OCI-LY3 (cell line): Measurements from ENCODE around the gene ZC3H14.

ENCODE experiments used
- H2AFZ ChIP-seq: fragments of 200-600, 300-600 bp; shearing (Covaris generic); 2 replicates; pipeline ENCODE4 v1.6.0; 2014; ENCODE audit warnings: antibody characterized with exemption, low read depth, low read length
- H3K27ac ChIP-seq: fragments of 200-600, 300-600 bp; sonication (generic); 2 replicates; pipeline ENCODE4 v1.5.1; 2014; ENCODE audit warnings: mild to moderate bottlenecking, low read length, moderate library complexity, mixed read lengths
- H3K27me3 ChIP-seq: fragments of 200-600, 300-600 bp; sonication (generic); 2 replicates; pipeline ENCODE4 v1.6.1; 2014; ENCODE audit warnings: low read depth, low read length, mixed read lengths
- H3K36me3 ChIP-seq: fragments of 200-600, 300-600 bp; sonication (generic); replicated peaks from 2 replicates; pipeline ENCODE3; 2014; ENCODE audit warnings: low read depth, low read length, mixed read lengths
- H3K4me1 ChIP-seq: fragments of 300-600, 200-600 bp; sonication (generic); 2 replicates; pipeline ENCODE4 v1.6.1; 2014; ENCODE audit warnings: low read length, mixed read lengths
- H3K4me2 ChIP-seq: fragments of 200-600, 300-600 bp; sonication (generic); 2 replicates; pipeline ENCODE4 v1.6.1; 2014; ENCODE audit warnings: low read length, mixed read lengths
- H3K4me3 ChIP-seq: fragments of 300-600, 200-600 bp; sonication (generic); 2 replicates; pipeline ENCODE4 v1.5.1; 2014; ENCODE audit warnings: antibody characterized with exemption, mild to moderate bottlenecking, low read length, moderate library complexity
- H3K79me2 ChIP-seq: fragments of 300-600, 200-600 bp; shearing (Covaris generic); 2 replicates; pipeline ENCODE4 v1.6.1; 2014; ENCODE audit warnings: mild to moderate bottlenecking, low read length, mixed read lengths
- H3K9ac ChIP-seq: fragments of 300-600, 200-600 bp; shearing (Covaris generic); 2 replicates; pipeline ENCODE4 v1.6.0; 2014; ENCODE audit warnings: mild to moderate bottlenecking, low read length, moderate library complexity
- H3K9me3 ChIP-seq: fragments of 200-600, 300-600 bp; shearing (Covaris generic); 2 replicates; pipeline ENCODE4 v1.6.1; 2014; ENCODE audit warnings: low read length, mixed read lengths; ENCODE audit not compliant: insufficient read depth
- H4K20me1 ChIP-seq: fragments of 200-600, 300-600 bp; sonication (generic); 2 replicates; pipeline ENCODE4 v1.6.1; 2016; ENCODE audit warnings: low read length, mixed read lengths; ENCODE audit not compliant: insufficient read depth
- EZH2phosphoT487 ChIP-seq: fragments of 200-600 bp; shearing (Covaris generic); IDR thresholded peaks from 2 replicates; pipeline ENCODE4 v1.6.1; 2018; ENCODE audit warnings: antibody characterized with exemption, mixed run types, low read depth
- TF ChIP-seq, protein P1 (sequence below): fragments of 200-600, 300-600 bp; sonication (generic); IDR thresholded peaks from 2 replicates; pipeline ENCODE4 v1.5.1; 2014; ENCODE audit warnings: antibody characterized with exemption, low read length, low read depth

The ZC3H14 gene

GRCh38 chr14:88562532-88562830 is 356 bp upstream of the ZC3H14 start:
- peak overlapping the region; percentile 91 for H3K9ac ChIP-seq
- H3K79me2 ChIP-seq, result peaks cover 23% of the 10 kb centered on the region
- H3K27me3 ChIP-seq, result no peaks in the 10 kb centered on the region
- no peak for TF ChIP-seq EZH2phosphoT487
- peaks cover 13% of the 10 kb centered on the region for H3K4me1 ChIP-seq
- H3K4me2 ChIP-seq, result peak overlapping the region; percentile 93
- H3K27ac ChIP-seq, result no peak overlapping the region
- peak overlapping the region; percentile 79 for H2AFZ ChIP-seq
- H3K4me3 ChIP-seq, result peak overlapping the region; percentile 96
- H4K20me1 ChIP-seq, result no peaks in the 10 kb centered on the region
- H3K9me3 ChIP-seq, result no peaks in the 10 kb centered on the region
- peaks cover 9% of the 10 kb centered on the region for H3K36me3 ChIP-seq

- Histone ChIP-seq H3K9me3 (peaks cover 9% of the 10 kb centered on the region; the same call in 1 of the 2 replicates), H2AFZ (no peak overlapping the region)
Observed at GRCh38 chr14:88563845-88564244, 1.0 kb downstream of the ZC3H14 start.

GRCh38 chr14:88565427-88565826 is 2.6 kb downstream of the ZC3H14 start:
- H3K4me2 ChIP-seq, result no peak overlapping the region
- H3K27me3 ChIP-seq, result no peaks in the 10 kb centered on the region
- TF ChIP-seq, protein P1, sequence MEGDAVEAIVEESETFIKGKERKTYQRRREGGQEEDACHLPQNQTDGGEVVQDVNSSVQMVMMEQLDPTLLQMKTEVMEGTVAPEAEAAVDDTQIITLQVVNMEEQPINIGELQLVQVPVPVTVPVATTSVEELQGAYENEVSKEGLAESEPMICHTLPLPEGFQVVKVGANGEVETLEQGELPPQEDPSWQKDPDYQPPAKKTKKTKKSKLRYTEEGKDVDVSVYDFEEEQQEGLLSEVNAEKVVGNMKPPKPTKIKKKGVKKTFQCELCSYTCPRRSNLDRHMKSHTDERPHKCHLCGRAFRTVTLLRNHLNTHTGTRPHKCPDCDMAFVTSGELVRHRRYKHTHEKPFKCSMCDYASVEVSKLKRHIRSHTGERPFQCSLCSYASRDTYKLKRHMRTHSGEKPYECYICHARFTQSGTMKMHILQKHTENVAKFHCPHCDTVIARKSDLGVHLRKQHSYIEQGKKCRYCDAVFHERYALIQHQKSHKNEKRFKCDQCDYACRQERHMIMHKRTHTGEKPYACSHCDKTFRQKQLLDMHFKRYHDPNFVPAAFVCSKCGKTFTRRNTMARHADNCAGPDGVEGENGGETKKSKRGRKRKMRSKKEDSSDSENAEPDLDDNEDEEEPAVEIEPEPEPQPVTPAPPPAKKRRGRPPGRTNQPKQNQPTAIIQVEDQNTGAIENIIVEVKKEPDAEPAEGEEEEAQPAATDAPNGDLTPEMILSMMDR, result no peak
- TF ChIP-seq EZH2phosphoT487, result no peak
- no peak overlapping the region for H3K4me3 ChIP-seq
- H3K9me3 ChIP-seq, result peaks cover 9% of the 10 kb centered on the region; the same call in 1 of the 2 replicates
- peaks cover 38% of the 10 kb centered on the region for H3K36me3 ChIP-seq
- no peak overlapping the region for H3K27ac ChIP-seq
- H4K20me1 ChIP-seq, result no peaks in the 10 kb centered on the region
- no peak overlapping the region for H2AFZ ChIP-seq
- H3K79me2 ChIP-seq, result peaks cover 23% of the 10 kb centered on the region
- H3K9ac ChIP-seq, result no peak overlapping the region
- H3K4me1 ChIP-seq, result peaks cover 13% of the 10 kb centered on the region

More at GRCh38 chr14:88563845-88564244, 1.0 kb downstream of the ZC3H14 start:
- peak overlapping the region; percentile 91 for H3K9ac ChIP-seq
- no peaks in the 10 kb centered on the region for H4K20me1 ChIP-seq
- TF ChIP-seq, protein P1, result no peak
- TF ChIP-seq EZH2phosphoT487, result no peak
- peaks cover 13% of the 10 kb centered on the region for H3K4me1 ChIP-seq
- H3K4me3 ChIP-seq, result peak overlapping the region; percentile 96
- H3K4me2 ChIP-seq, result peak overlapping the region; percentile 70
- no peak overlapping the region for H3K27ac ChIP-seq
- H3K27me3 ChIP-seq, result no peaks in the 10 kb centered on the region
- H3K79me2 ChIP-seq, result peaks cover 23% of the 10 kb centered on the region
- peaks cover 22% of the 10 kb centered on the region for H3K36me3 ChIP-seq

- Histone ChIP-seq H4K20me1 (no peaks in the 10 kb centered on the region), H3K27ac (no peak overlapping the region), H3K4me2 (no peak overlapping the region), H3K4me3 (no peak overlapping the region), H2AFZ (no peak overlapping the region), H3K9me3 (peaks cover 9% of the 10 kb centered on the region; the same call in 1 of the 2 replicates), H3K36me3 (peaks cover 49% of the 10 kb centered on the region), H3K79me2 (peaks cover 20% of the 10 kb centered on the region), H3K4me1 (peaks cover 7% of the 10 kb centered on the region), H3K9ac (no peak overlapping the region), H3K27me3 (no peaks in the 10 kb centered on the region)
- TF ChIP-seq EZH2phosphoT487, result no peak
- TF ChIP-seq, protein P1, result no peak
Observed at GRCh38 chr14:88568196-88568595, 5.4 kb downstream of the ZC3H14 start.

DNA sequence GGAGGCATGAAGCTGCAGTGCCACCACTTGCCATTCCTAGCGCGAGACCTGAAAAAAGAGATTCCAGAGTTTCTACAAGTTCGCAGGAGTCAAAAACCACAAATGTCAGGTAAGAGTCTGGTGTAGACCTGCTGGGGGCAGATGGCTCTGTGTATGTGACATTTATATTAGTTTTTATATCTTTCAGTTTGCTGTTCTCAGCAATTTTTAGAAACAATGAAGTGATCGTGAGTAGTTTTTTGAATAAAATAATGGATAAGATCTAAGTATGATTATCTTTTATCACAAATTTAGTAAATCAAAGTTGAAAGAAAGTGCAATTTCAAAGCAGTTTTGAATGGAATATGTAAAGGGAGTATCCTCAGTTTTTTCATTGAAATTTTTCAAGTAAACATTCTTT is 9.3 kb downstream of the ZC3H14 start:
- TF ChIP-seq EZH2phosphoT487, result no peak
- TF ChIP-seq, protein P1, result no peak
- peaks cover 59% of the 10 kb centered on the region for H3K36me3 ChIP-seq

More for the DNA sequence above, 9.3 kb downstream of the ZC3H14 start:
- no peak overlapping the region for H3K4me2 ChIP-seq
- no peak overlapping the region for H2AFZ ChIP-seq
- H3K27me3 ChIP-seq, result no peaks in the 10 kb centered on the region
- no peak overlapping the region for H3K9ac ChIP-seq
- H3K79me2 ChIP-seq, result no peaks in the 10 kb centered on the region
- H3K4me3 ChIP-seq, result no peak overlapping the region
- H3K27ac ChIP-seq, result no peak overlapping the region
- H4K20me1 ChIP-seq, result no peaks in the 10 kb centered on the region
- no peaks in the 10 kb centered on the region for H3K4me1 ChIP-seq
- peaks cover 9% of the 10 kb centered on the region; the same call in 1 of the 2 replicates for H3K9me3 ChIP-seq
